HFFc6 (cell line): ENCODE data around the gene CPT1B. TPM values are rescaled to one million over a fixed set of nuclear protein-coding genes. Genes with fewer than 3 reads are reported as not detected.
"Not testable (repeated sequence)": the region's sequence is repeated elsewhere in the genome, so short reads cannot be mapped to it uniquely, and the experiment has no call there.

Source experiments
- DNase-seq: peaks from one replicate; pipeline ENCODE4 v3.0.0-alpha.2; 2018
- H3K27ac Mint-ChIP-seq: 2 replicates; pipeline ENCODE4 v1.8.0; 2020; ENCODE audit warnings: mild to moderate bottlenecking, mixed read lengths
- H3K27me3 Mint-ChIP-seq: 2 replicates; pipeline ENCODE4 v1.8.0; 2021; ENCODE audit warnings: mild to moderate bottlenecking, moderate library complexity, mixed read lengths; ENCODE audit not compliant: insufficient read depth
- H3K36me3 Mint-ChIP-seq: 2 replicates; pipeline ENCODE4 v1.8.0; 2021; ENCODE audit warnings: low read depth, mixed read lengths
- H3K4me1 Mint-ChIP-seq: 2 replicates; pipeline ENCODE4 v1.8.0; 2020; ENCODE audit warnings: low read depth, mixed read lengths
- H3K4me3 Mint-ChIP-seq: 2 replicates; pipeline ENCODE4 v1.8.0; 2020; ENCODE audit warnings: mild to moderate bottlenecking, moderate library complexity, mixed read lengths
- H3K9me3 Mint-ChIP-seq: 2 replicates; pipeline ENCODE4 v1.8.0; 2020; ENCODE audit warnings: mild to moderate bottlenecking, mixed read lengths
- CTCF ChIP-seq: fragments of 200-600 bp; sonication (generic); IDR thresholded peaks from 2 replicates; pipeline ENCODE4 v1.5.0; 2021; ENCODE audit warnings: antibody characterized with exemption, mild to moderate bottlenecking
- total RNA-seq, 6 experiments: library from RNA; stranded (reverse); fragmentation: NEBNext Ultra II Directional; extraction: Animal tissue kit (Norgen Biotek cat#: 25700); gene quantifications; 2 replicates in 1 of 6; 3 replicates in 5 of 6; pipeline ENCODE4 v1.2.3, GENCODE V29; 2021

Gene CPT1B
- total RNA-seq, 6 experiments from 2014 or later = 0.82 to 3.0 (median 1.5) TPM

GRCh38 chr22:50540381-50540780, 37.8 kb downstream of the CPT1B start:
- H3K27ac Mint-ChIP-seq = peak overlapping the region; percentile 65

GRCh38 chr22:50537765-50538164, 40.5 kb downstream of the CPT1B start:
- no peaks in the 10 kb centered on the region for H3K36me3 Mint-ChIP-seq
- no peak for TF ChIP-seq CTCF
- peaks cover 10% of the 10 kb centered on the region; the same call in 1 of the 2 replicates for H3K27me3 Mint-ChIP-seq
- DNase-seq = no peak
- no peak overlapping the region for H3K27ac Mint-ChIP-seq
- no peaks in the 10 kb centered on the region for H3K9me3 Mint-ChIP-seq
- H3K4me3 Mint-ChIP-seq = no peak overlapping the region
- H3K4me1 Mint-ChIP-seq = peaks cover 37% of the 10 kb centered on the region

More at GRCh38 chr22:50540381-50540780, 37.8 kb downstream of the CPT1B start:
- TF ChIP-seq CTCF = no peak
- no peak overlapping the region for H3K4me3 Mint-ChIP-seq
- no peaks in the 10 kb centered on the region for H3K36me3 Mint-ChIP-seq
- DNase-seq = no peak
- peaks cover 7% of the 10 kb centered on the region; the same call in 1 of the 2 replicates for H3K27me3 Mint-ChIP-seq
- no peaks in the 10 kb centered on the region for H3K9me3 Mint-ChIP-seq
- peaks cover 37% of the 10 kb centered on the region for H3K4me1 Mint-ChIP-seq

GRCh38 chr22:50536226-50536625, 42.0 kb downstream of the CPT1B start:
- Mint-ChIP-seq H3K27me3 (peaks cover 11% of the 10 kb centered on the region; the same call in 1 of the 2 replicates), H3K9me3 (no peaks in the 10 kb centered on the region), H3K4me3 (no peak overlapping the region), H3K4me1 (peaks cover 22% of the 10 kb centered on the region), H3K36me3 (no peaks in the 10 kb centered on the region), H3K27ac (no peak overlapping the region)
- DNase-seq = no peak
- no peak for TF ChIP-seq CTCF

GRCh38 chr22:50535113-50535512, 43.1 kb downstream of the CPT1B start:
- Mint-ChIP-seq H3K4me1 (peaks cover 11% of the 10 kb centered on the region), H3K9me3 (no peaks in the 10 kb centered on the region), H3K36me3 (no peaks in the 10 kb centered on the region), H3K27me3 (peaks cover 13% of the 10 kb centered on the region; the same call in 1 of the 2 replicates), H3K4me3 (no peak overlapping the region), H3K27ac (no peak overlapping the region)
- no peak for DNase-seq
- TF ChIP-seq CTCF = no peak

GRCh38 chr22:50533856-50534711, 44.1 kb downstream of the CPT1B start:
- H3K4me1 Mint-ChIP-seq, H3K9me3 Mint-ChIP-seq, DNase-seq, H3K27ac Mint-ChIP-seq, H3K4me3 Mint-ChIP-seq, H3K36me3 Mint-ChIP-seq: not testable (repeated sequence)
- peaks cover 13% of the 10 kb centered on the region; the same call in 1 of the 2 replicates for H3K27me3 Mint-ChIP-seq
